HG02623 (cell line): ENCODE data around the gene AMHR2.
A peak's percentile ranks its signal among the peaks of the same experiment; 100 is the strongest.
"Not testable (repeated sequence)": the region's sequence is repeated elsewhere in the genome, so short reads cannot be mapped to it uniquely, and the experiment has no call there.

Experiments
- ATAC-seq: cut with Tn5 transposase; IDR thresholded peaks from one replicate; pipeline ENCODE4 v1.9.1; 2021; ENCODE audit warnings: moderate library complexity; ENCODE audit not compliant: unreplicated experiment

The AMHR2 gene

GRCh38 chr12:53414756-53415417 lies 8.8 kb upstream of the AMHR2 start:
- no peak for ATAC-seq

GRCh38 chr12:53415752-53416389 lies 7.8 kb upstream of the AMHR2 start:
- not testable (repeated sequence) for ATAC-seq

GRCh38 chr12:53417291-53417816 lies 6.3 kb upstream of the AMHR2 start:
- ATAC-seq = not testable (repeated sequence)

- no peak for ATAC-seq
Observed at GRCh38 chr12:53418221-53418620, 5.4 kb upstream of the AMHR2 start.

- no peak for ATAC-seq
Observed at GRCh38 chr12:53419756-53420155, 3.9 kb upstream of the AMHR2 start.

- not testable (repeated sequence) for ATAC-seq
Observed at GRCh38 chr12:53422247-53422646, 1.4 kb upstream of the AMHR2 start.

- ATAC-seq = no peak
Observed at GRCh38 chr12:53424626-53425514, 1.2 kb downstream of the AMHR2 start.

GRCh38 chr12:53425515-53426150 lies 2.0 kb downstream of the AMHR2 start:
- ATAC-seq = no peak

GRCh38 chr12:53427905-53428594 lies 4.4 kb downstream of the AMHR2 start:
- ATAC-seq = no peak

- ATAC-seq = no peak
Observed at GRCh38 chr12:53428741-53429140, 5.1 kb downstream of the AMHR2 start.

- no peak for ATAC-seq
Observed at GRCh38 chr12:53430116-53430515, 6.5 kb downstream of the AMHR2 start.

GRCh38 chr12:53431187-53431586 lies 7.5 kb downstream of the AMHR2 start:
- no peak for ATAC-seq

GRCh38 chr12:53435326-53435725 lies 11.7 kb downstream of the AMHR2 start:
- not testable (repeated sequence) for ATAC-seq

- not testable (repeated sequence) for ATAC-seq
Observed at GRCh38 chr12:53439582-53439981, 15.9 kb downstream of the AMHR2 start.

GRCh38 chr12:53441040-53441833 lies 17.6 kb downstream of the AMHR2 start, which contains the start of gene PRR13:
TSS of gene PRR13 (plus strand) at chr12:53441734. CDS start at chr12:53442715, 981 bp downstream.
- peak; percentile 98 for ATAC-seq

- no peak for ATAC-seq
Observed at GRCh38 chr12:53443955-53444354, 20.3 kb downstream of the AMHR2 start.

- not testable (repeated sequence) for ATAC-seq
Observed at GRCh38 chr12:53444593-53445325, 21.1 kb downstream of the AMHR2 start.

GRCh38 chr12:53450936-53451335 lies 27.3 kb downstream of the AMHR2 start:
- ATAC-seq = no peak
